ENCODE data around the gene CDK19. TPM values are rescaled to one million over a fixed set of nuclear protein-coding genes. Genes with fewer than 3 reads are reported as not detected.
"Not testable (repeated sequence)": the region's sequence is repeated elsewhere in the genome, so short reads cannot be mapped to it uniquely, and the experiment has no call there.

The CDK19 gene
- total RNA-seq, 1 donor from 2014 or later = 21.8 TPM

DNA sequence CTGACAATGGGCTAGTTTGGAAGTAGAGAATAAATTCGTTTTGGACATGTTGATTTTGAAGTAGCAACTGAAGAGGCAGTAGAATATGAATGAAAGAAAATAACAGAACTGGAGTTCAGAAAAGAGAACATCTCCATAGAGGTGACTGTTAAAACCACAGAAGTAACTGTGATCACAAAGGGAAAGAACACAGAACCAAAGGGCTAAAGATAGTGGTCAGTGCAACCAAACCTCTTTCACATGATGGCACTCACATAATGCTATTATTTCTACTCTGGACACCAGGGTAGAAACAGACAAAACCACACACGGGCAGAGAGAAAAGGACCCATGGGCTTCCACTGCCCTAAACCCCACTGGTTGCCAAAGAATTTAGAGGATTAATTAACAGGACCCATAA is 58.5 kb downstream of the CDK19 start:
- FAIRE-seq = no peak
- H3K4me3 Mint-ChIP-seq (ENCODE audit: unreplicated experiment) = no peak overlapping the region
- no peaks in the 10 kb centered on the region for H3K9me3 Mint-ChIP-seq (ENCODE audit: unreplicated experiment)

DNA sequence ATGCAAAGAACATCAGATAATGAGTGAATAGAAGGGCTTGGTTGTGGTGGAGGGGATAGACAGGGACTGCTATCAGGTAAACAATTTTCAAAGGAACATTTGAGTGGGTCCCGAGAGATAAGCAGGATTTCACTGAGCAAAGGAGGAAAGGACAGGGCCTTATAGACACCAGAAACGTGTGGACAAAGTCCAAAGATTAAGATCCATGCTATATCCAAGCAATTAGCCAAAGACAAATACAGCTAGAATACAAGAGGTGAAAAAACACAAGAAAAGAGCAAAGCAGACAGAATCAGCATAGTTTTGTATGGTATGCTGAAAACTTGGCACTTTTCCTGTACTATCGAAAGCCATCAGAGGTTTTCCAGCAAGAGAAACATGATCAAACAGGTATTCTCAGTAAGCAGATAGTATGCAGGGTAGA is 59.8 kb downstream of the CDK19 start:
- Mint-ChIP-seq H3K4me1 (ENCODE audit: low read depth, unreplicated experiment) (peaks cover 5% of the 10 kb centered on the region), H3K4me3 (ENCODE audit: unreplicated experiment) (no peak overlapping the region), H3K9me3 (ENCODE audit: unreplicated experiment) (no peaks in the 10 kb centered on the region), H3K27me3 (ENCODE audit: low read depth, unreplicated experiment) (no peaks in the 10 kb centered on the region), H3K36me3 (ENCODE audit: low read depth, unreplicated experiment) (no peaks in the 10 kb centered on the region), H3K27ac (ENCODE audit: unreplicated experiment) (no peak overlapping the region)
- peak; percentile 12 for DNase-seq (ENCODE audit: low read depth)
- Histone ChIP-seq H3K9me3 (ENCODE audit: insufficient read depth, low read depth, low read length) (no peaks in the 10 kb centered on the region), H3K79me2 (ENCODE audit: insufficient read depth, low read length) (no peaks in the 10 kb centered on the region), H3K27me3 (ENCODE audit: insufficient read depth, low read length) (no peaks in the 10 kb centered on the region), H3K4me3 (ENCODE audit: insufficient read depth, low read depth, low read length) (no peak overlapping the region), H3K4me2 (ENCODE audit: low read length) (no peak overlapping the region), H3K27ac (ENCODE audit: low read depth, low read length) (no peak overlapping the region), H3K9ac (ENCODE audit: low read length) (no peak overlapping the region), H3K36me3 (ENCODE audit: insufficient read depth, low read length) (no peaks in the 10 kb centered on the region), H3K4me1 (ENCODE audit: insufficient read depth, low read length) (no peaks in the 10 kb centered on the region), H4K20me1 (ENCODE audit: insufficient read depth, low read length) (no peaks in the 10 kb centered on the region), H2AFZ (ENCODE audit: low read depth, low read length) (no peak overlapping the region)
- TF ChIP-seq EZH2 (IDR thresholded peaks at IDR 0.05; ENCODE audit: insufficient read depth, low read length) (no peak), CTCF (IDR thresholded peaks at IDR 0.05; ENCODE audit: insufficient read depth, low read depth, low read length) (no peak)
- no peak for FAIRE-seq

More for the DNA sequence above, 58.5 kb downstream of the CDK19 start:
- Histone ChIP-seq H2AFZ (ENCODE audit: low read depth, low read length) (no peak overlapping the region), H3K4me3 (ENCODE audit: insufficient read depth, low read depth, low read length) (no peak overlapping the region), H3K9ac (ENCODE audit: low read length) (no peak overlapping the region), H3K79me2 (ENCODE audit: insufficient read depth, low read length) (no peaks in the 10 kb centered on the region), H3K27me3 (ENCODE audit: insufficient read depth, low read length) (no peaks in the 10 kb centered on the region), H3K4me2 (ENCODE audit: low read length) (no peak overlapping the region), H3K36me3 (ENCODE audit: insufficient read depth, low read length) (no peaks in the 10 kb centered on the region), H3K27ac (ENCODE audit: low read depth, low read length) (no peak overlapping the region), H3K9me3 (ENCODE audit: insufficient read depth, low read depth, low read length) (no peaks in the 10 kb centered on the region), H3K4me1 (ENCODE audit: insufficient read depth, low read length) (no peaks in the 10 kb centered on the region), H4K20me1 (ENCODE audit: insufficient read depth, low read length) (peaks cover 3% of the 10 kb centered on the region)
- Mint-ChIP-seq H3K27ac (ENCODE audit: unreplicated experiment) (no peak overlapping the region), H3K4me1 (ENCODE audit: low read depth, unreplicated experiment) (peaks cover 11% of the 10 kb centered on the region), H3K27me3 (ENCODE audit: low read depth, unreplicated experiment) (no peaks in the 10 kb centered on the region), H3K36me3 (ENCODE audit: low read depth, unreplicated experiment) (no peaks in the 10 kb centered on the region)
- TF ChIP-seq EZH2 (IDR thresholded peaks at IDR 0.05; ENCODE audit: insufficient read depth, low read length) (no peak), CTCF (IDR thresholded peaks at IDR 0.05; ENCODE audit: insufficient read depth, low read depth, low read length) (no peak)
- no peak for DNase-seq (ENCODE audit: low read depth)

- FAIRE-seq; H3K4me3 Mint-ChIP-seq (ENCODE audit: unreplicated experiment); H3K4me3 ChIP-seq (ENCODE audit: insufficient read depth, low read depth, low read length); H3K9me3 Mint-ChIP-seq (ENCODE audit: unreplicated experiment); H3K9ac ChIP-seq (ENCODE audit: low read length); DNase-seq (ENCODE audit: low read depth); H3K36me3 Mint-ChIP-seq (ENCODE audit: low read depth, unreplicated experiment); H3K36me3 ChIP-seq (ENCODE audit: insufficient read depth, low read length); H2AFZ ChIP-seq (ENCODE audit: low read depth, low read length); H3K79me2 ChIP-seq (ENCODE audit: insufficient read depth, low read length); H3K4me2 ChIP-seq (ENCODE audit: low read length); H3K27me3 ChIP-seq (ENCODE audit: insufficient read depth, low read length); H3K27ac Mint-ChIP-seq (ENCODE audit: unreplicated experiment); H3K4me1 Mint-ChIP-seq (ENCODE audit: low read depth, unreplicated experiment); H3K27ac ChIP-seq (ENCODE audit: low read depth, low read length); H3K9me3 ChIP-seq (ENCODE audit: insufficient read depth, low read depth, low read length); H3K4me1 ChIP-seq (ENCODE audit: insufficient read depth, low read length); H4K20me1 ChIP-seq (ENCODE audit: insufficient read depth, low read length); H3K27me3 Mint-ChIP-seq (ENCODE audit: low read depth, unreplicated experiment): not testable (repeated sequence)
These were observed 61.2 kb downstream of the CDK19 start for GRCh38 chr6:110753936-110754668.

Measured in astrocyte (in vitro differentiated cells and primary cell).